Fibroblast of the conjunctiva (primary cell): ENCODE data around the gene PLB1.

Source experiments
- DNase-seq: peaks from one replicate; pipeline ENCODE4 v3.0.0-alpha.2; 2010; ENCODE audit warnings: low read depth

PLB1 gene

GRCh38 chr2:28591711-28592335, 96.0 kb downstream of the PLB1 start:
- DNase-seq: no peak

- no peak for DNase-seq
Observed at GRCh38 chr2:28592481-28592880, 96.6 kb downstream of the PLB1 start.

- DNase-seq: no peak
Observed at GRCh38 chr2:28593160-28593755, 97.4 kb downstream of the PLB1 start.

- DNase-seq: no peak
Observed at GRCh38 chr2:28594000-28594331, 98.1 kb downstream of the PLB1 start.

GRCh38 chr2:28594332-28595108, 98.7 kb downstream of the PLB1 start:
- peak; percentile 72 for DNase-seq

GRCh38 chr2:28595323-28595722, 99.5 kb downstream of the PLB1 start:
- DNase-seq: no peak

- DNase-seq: no peak
Observed at GRCh38 chr2:28598484-28598883, 102.6 kb downstream of the PLB1 start.

GRCh38 chr2:28600181-28600580, 104.3 kb downstream of the PLB1 start:
- no peak for DNase-seq

GRCh38 chr2:28601616-28602015, 105.8 kb downstream of the PLB1 start:
- DNase-seq: no peak

- DNase-seq: no peak
Observed at GRCh38 chr2:28602136-28602660, 106.3 kb downstream of the PLB1 start.

- no peak for DNase-seq
Observed at GRCh38 chr2:28602751-28603639, 107.1 kb downstream of the PLB1 start.

- DNase-seq: no peak
Observed at GRCh38 chr2:28603821-28604220, 108.0 kb downstream of the PLB1 start.

- no peak for DNase-seq
Observed at GRCh38 chr2:28604284-28604843, 108.5 kb downstream of the PLB1 start.

- no peak for DNase-seq
Observed at GRCh38 chr2:28606986-28607441, 111.2 kb downstream of the PLB1 start.

GRCh38 chr2:28607730-28608499, 112.1 kb downstream of the PLB1 start:
- no peak for DNase-seq

- DNase-seq: no peak
Observed at GRCh38 chr2:28608500-28609424, 112.9 kb downstream of the PLB1 start.

- no peak for DNase-seq
Observed at GRCh38 chr2:28610583-28611201, 114.8 kb downstream of the PLB1 start.

GRCh38 chr2:28612131-28612812, 116.4 kb downstream of the PLB1 start:
- DNase-seq: no peak

- DNase-seq: no peak
Observed at GRCh38 chr2:28613186-28613585, 117.3 kb downstream of the PLB1 start.
